Stimulated activated CD4-positive, alpha-beta T cell treated with anti-CD3 and anti-CD28 coated beads, TNF-alpha, amount 100 ng/mL, for 4 hours (primary cell): ENCODE measurements around the gene SGO2.

Source experiments
- DNase-seq, 3 experiments: peaks; one replicate each; pipeline ENCODE4 v3.0.0-alpha.2; 2020; ENCODE audit warnings: low read depth in 3 of 3

Gene SGO2

GRCh38 chr2:200525882-200526651 is at the start of gene SGO2:
Gene SGO2, plus strand, starts transcription at chr2:200526207. Its CDS starts 6,769 bp downstream, at chr2:200532976.
- peak; percentile 84 to 94 (median 92) for DNase-seq

GRCh38 chr2:200476836-200477235 is 49.2 kb upstream of the SGO2 start:
- no peak for DNase-seq

- no peak for DNase-seq
Observed at GRCh38 chr2:200477667-200478131, 48.3 kb upstream of the SGO2 start.

- no peak for DNase-seq
Observed at GRCh38 chr2:200479692-200480265, 46.2 kb upstream of the SGO2 start.

- no peak for DNase-seq
Observed at GRCh38 chr2:200482194-200482593, 43.8 kb upstream of the SGO2 start.

- no peak for DNase-seq
Observed at GRCh38 chr2:200483729-200484198, 42.2 kb upstream of the SGO2 start.

- no peak for DNase-seq
Observed at GRCh38 chr2:200484934-200485333, 41.1 kb upstream of the SGO2 start.

GRCh38 chr2:200486529-200486928 is 39.5 kb upstream of the SGO2 start:
- DNase-seq = no peak

- DNase-seq = no peak
Observed at GRCh38 chr2:200488169-200488568, 37.8 kb upstream of the SGO2 start.

GRCh38 chr2:200490001-200490400 is 36.0 kb upstream of the SGO2 start:
- DNase-seq = no peak

- DNase-seq = no peak
Observed at GRCh38 chr2:200492656-200493055, 33.4 kb upstream of the SGO2 start.

GRCh38 chr2:200494048-200494447 is 32.0 kb upstream of the SGO2 start:
- DNase-seq = no peak

- no peak for DNase-seq
Observed at GRCh38 chr2:200496696-200497095, 29.3 kb upstream of the SGO2 start.

GRCh38 chr2:200498402-200499162 is 27.4 kb upstream of the SGO2 start:
- DNase-seq = no peak

GRCh38 chr2:200502196-200502595 is 23.8 kb upstream of the SGO2 start:
- DNase-seq = no peak

GRCh38 chr2:200506679-200507078 is 19.3 kb upstream of the SGO2 start:
- DNase-seq = no peak

- DNase-seq = no peak
Observed at GRCh38 chr2:200507179-200507578, 18.8 kb upstream of the SGO2 start.

GRCh38 chr2:200509235-200509611 is 16.8 kb upstream of the SGO2 start:
- DNase-seq = no peak

GRCh38 chr2:200509612-200510433 is 16.2 kb upstream of the SGO2 start, which contains the start of gene KCTD18:
Gene KCTD18, minus strand, starts transcription at chr2:200510068. Its CDS starts 3,052 bp downstream, at chr2:200507016.
- DNase-seq = peak; percentile 85 to 89 (median 85)

- no peak for DNase-seq
Observed at GRCh38 chr2:200515155-200515554, 10.9 kb upstream of the SGO2 start.

GRCh38 chr2:200523158-200523557 is 2.8 kb upstream of the SGO2 start:
- no peak for DNase-seq

- no peak for DNase-seq
Observed at GRCh38 chr2:200523604-200524003, 2.4 kb upstream of the SGO2 start.
